Mesenteric fat pad (tissue), 1 donor: ENCODE data around the gene KLHDC9. TPM values are rescaled to one million over a fixed set of nuclear protein-coding genes. Genes with fewer than 3 reads are reported as not detected.
A peak's percentile ranks its signal among the peaks of the same experiment; 100 is the strongest.
"Not testable (repeated sequence)": the region's sequence is repeated elsewhere in the genome, so short reads cannot be mapped to it uniquely, and the experiment has no call there.

Source experiments
- DNase-seq: peaks from one replicate; pipeline ENCODE4 v3.0.0-alpha.2; 2020; ENCODE audit warnings: low spot score
- total RNA-seq: library from RNA; stranded (reverse); fragmentation: NEBNext Ultra II Directional; extraction: Animal tissue kit (Norgen Biotek cat#: 25700); gene quantifications from one replicate; pipeline ENCODE4 v1.2.1, GENCODE V29; 2021
- donor health status: DM: yes; HTN: yes; CAD: no.

The KLHDC9 gene
- total RNA-seq, 1 donor from 2014 or later: not detected

DNA sequence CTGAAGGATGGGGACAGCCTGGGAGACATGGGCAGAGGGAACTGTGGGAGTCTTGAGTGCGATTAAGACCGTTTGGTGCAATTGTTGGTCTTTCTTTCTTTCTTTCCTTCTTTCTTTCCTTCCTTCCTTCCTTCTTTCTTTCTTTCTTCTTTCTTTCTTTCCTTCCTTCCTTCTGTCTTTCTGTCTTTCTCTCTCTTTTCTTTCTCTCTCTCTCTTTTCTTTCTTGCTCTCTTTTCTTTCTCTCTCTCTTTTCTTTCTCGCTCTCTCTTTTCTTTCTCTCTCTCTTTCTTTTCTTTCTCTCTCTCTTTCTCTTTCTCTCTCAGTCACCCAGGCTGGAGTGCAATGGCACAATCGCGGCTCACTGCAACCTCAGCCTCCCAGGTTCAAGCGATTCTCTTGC is 2.9 kb upstream of the KLHDC9 start:
- DNase-seq: no peak

GRCh38 chr1:161096015-161096414 is 2.1 kb upstream of the KLHDC9 start:
- no peak for DNase-seq

- peak; percentile 20 for DNase-seq
Measured at GRCh38 chr1:161096530-161096929, 1.6 kb upstream of the KLHDC9 start.

- peak; percentile 62 for DNase-seq
Measured at GRCh38 chr1:161099090-161099802, 1.1 kb downstream of the KLHDC9 start.

DNA sequence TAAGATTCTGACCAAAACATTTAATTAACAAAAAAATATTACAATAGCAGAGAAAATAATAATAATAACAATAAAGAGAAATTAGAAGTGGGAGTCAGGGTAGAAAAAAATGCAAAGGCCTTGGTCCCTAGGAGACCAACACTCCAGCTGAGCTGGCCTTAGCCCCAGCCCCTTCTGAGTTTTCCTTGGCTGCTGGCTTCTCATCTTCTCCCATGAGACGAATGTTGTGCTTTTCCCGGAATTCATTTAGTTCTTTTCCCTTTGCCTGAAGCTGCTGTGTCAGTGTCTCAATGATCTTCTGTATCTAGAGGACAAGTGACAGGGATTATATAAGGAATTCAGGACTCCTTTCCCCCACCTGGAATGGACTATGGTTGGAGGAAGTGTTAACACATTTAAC is 2.4 kb downstream of the KLHDC9 start:
- DNase-seq: peak; percentile 22

DNA sequence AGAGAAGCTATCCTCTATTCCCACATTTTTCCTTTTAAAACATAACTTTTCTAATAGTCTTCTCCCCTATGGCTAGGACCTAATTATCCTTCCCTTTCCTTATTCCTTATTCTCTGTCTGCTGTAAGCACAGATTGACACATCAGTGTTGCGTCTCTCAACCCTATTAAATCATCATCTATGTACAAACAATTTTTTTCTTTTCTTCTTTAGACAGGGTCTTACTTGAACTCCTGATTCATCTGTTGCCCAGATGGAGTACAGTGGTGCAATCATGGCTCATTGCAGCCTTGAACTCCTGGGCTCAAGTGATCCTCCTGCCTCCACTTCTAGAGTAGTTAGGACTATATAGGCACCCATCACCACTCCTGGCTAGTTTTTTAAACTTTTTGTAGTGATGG is 8.3 kb downstream of the KLHDC9 start:
- no peak for DNase-seq

- DNase-seq: no peak
Measured at GRCh38 chr1:161111117-161111516, 13.0 kb downstream of the KLHDC9 start.

DNA sequence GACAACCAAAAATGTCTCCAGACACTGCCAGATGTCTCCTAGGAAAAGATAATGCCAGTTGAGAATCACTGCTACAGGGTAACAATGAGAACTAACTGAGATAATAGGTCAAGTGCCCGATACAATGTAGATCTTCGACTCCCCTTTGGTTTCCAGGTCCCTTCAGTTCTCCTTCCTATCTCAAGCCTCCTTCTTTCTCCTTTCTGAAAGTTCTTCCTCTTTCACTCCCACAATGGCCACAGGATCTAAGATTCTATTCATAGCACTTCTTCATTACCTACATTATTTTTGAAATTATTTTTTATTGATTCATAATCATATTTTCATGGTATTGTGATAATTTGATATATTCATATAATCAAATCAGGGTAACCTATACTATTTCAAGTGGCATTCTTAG is 13.4 kb downstream of the KLHDC9 start:
- DNase-seq: no peak

- no peak for DNase-seq
Measured at GRCh38 chr1:161113915-161114314, 15.8 kb downstream of the KLHDC9 start.

DNA sequence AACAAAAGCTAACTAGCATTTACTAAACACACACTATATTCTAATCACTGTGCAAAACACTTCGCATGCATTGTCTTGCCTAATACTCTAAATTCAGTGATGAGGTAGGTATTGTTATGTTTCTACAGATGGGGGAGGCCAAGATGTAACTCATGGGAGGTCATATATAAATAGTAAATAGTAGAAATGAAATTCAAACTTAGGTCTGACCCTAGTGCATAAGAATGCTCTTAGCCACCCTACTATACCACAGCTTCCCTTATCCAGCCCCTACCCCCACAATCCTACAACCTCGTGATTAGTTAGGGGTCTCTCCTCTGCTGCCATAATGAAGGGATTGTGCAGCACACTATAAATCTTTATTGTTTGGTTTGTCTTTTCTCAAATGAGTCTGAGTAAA is 16.4 kb downstream of the KLHDC9 start:
- no peak for DNase-seq

GRCh38 chr1:161115132-161115711 is 17.1 kb downstream of the KLHDC9 start:
- no peak for DNase-seq

DNA sequence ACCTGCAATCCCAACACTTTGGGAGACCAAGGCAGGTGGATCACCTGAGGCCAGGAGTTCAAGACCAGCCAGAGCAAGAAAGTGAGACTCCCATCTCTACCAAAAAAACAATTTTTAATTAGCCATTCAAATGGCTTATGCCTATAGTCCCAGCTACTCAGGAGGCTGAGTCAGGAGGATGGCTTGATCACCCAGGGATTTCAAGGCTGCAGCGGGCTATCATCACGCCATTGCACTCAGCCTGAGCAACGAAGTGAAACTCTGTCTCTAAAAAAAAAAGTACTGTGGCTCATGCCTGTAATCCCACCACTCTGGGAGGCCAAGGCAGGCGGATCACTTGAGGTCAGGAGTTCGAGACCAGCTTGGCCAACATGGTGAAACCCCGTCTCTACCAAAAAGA is 17.8 kb downstream of the KLHDC9 start:
- not testable (repeated sequence) for DNase-seq

DNA sequence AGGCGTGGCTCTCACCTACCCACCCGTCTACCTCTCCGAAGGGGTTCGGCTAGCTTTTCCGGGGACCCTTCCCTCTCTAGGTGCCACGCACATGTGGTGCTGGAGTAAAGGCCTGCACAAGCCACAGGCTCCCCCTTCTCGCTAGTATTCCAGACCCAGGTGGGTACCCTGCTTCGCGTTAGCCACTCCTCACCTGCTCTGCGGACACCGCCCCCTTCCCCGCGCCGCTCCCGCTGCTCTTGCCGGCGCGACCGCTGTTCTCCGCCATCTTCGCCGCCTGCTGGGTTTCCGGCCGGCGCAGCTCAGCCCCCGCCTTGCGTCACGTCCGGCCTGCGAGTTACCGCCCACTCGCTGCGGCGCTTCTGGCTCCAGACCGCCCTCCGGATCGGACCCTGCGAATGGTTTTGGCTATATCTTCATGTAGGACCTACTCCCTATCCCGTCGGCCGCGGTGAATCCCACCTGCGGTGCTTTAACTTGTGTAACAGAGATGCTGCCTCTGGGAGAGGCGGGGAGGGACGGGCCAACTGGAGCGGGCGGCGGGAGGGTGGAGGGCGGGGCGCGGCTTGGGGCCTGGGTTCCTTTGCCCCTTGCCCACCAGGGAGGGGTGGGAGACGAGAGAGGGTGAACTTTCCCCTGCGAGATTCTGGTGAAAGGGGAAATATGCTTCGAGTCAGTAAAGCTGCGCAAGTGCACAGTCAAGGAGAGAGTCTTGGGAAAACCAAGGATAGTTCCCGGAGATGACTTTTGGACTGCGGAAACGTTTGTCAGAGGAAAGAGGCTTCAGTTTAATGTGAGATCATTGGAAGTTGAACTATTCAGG is 19.8 kb downstream of the KLHDC9 start, which contains the start of the genes NIT1 and PFDN2:
Gene NIT1, plus strand, starts transcription at position 347 of the 823 bp plus-strand sequence. Its CDS starts 72 bp downstream, at position 419.
Gene PFDN2, minus strand, starts transcription at position 279 of the 823 bp plus-strand sequence. Its CDS starts 11 bp downstream, at position 268.
- DNase-seq: peak; percentile 97

DNA sequence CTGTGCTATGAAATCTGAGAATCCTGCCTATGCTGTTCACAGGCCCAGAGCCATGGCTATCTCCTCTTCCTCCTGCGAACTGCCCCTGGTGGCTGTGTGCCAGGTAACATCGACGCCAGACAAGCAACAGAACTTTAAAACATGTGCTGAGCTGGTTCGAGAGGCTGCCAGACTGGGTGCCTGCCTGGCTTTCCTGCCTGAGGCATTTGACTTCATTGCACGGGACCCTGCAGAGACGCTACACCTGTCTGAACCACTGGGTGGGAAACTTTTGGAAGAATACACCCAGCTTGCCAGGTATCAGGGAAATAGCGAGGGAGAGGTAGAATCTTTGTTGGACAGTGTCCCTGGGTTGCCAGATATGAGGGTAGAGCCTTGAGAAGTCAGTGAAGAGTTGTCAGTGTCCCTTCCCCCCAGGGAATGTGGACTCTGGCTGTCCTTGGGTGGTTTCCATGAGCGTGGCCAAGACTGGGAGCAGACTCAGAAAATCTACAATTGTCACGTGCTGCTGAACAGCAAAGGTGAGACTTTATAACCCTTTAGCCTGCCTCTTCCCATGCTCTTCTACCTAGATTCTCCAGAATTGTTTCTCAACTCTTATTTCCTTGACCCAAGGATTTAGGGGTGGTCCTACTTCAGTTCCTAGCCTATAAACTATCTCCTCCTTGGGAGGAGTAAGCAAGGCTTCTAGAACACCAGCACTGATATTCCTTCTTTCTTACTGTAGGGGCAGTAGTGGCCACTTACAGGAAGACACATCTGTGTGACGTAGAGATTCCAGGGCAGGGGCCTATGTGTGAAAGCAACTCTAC is 21.1 kb downstream of the KLHDC9 start:
- peak; percentile 28 for DNase-seq

DNA sequence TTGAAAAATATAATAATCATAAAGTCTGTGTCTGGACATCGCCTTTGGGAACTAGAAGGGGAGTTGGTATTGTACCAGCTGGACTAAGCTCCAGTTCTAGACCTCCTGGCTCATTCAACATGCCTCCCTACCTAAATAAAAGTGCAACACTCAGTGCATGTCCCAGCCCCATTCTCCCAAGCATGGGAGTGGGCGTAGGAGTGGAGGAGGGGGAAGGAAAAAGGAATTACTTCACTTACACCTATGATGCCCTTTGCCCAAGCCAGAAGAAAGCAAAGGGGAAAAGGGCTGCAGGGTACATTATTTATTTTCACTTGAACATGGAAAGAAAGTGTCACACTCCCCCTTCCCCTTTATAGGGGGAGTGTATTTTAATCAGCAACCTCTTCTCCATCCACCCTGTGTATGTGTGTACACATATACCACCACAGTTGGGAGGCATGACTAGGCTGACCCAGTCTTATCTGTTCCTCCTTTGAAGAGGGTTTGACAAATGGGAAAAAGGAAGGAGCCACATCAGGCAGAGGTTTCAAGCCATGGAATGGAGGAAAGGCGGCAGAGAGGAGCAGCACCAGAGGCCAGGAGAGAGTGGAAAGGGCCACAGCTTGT is 23.0 kb downstream of the KLHDC9 start:
- no peak for DNase-seq

DNA sequence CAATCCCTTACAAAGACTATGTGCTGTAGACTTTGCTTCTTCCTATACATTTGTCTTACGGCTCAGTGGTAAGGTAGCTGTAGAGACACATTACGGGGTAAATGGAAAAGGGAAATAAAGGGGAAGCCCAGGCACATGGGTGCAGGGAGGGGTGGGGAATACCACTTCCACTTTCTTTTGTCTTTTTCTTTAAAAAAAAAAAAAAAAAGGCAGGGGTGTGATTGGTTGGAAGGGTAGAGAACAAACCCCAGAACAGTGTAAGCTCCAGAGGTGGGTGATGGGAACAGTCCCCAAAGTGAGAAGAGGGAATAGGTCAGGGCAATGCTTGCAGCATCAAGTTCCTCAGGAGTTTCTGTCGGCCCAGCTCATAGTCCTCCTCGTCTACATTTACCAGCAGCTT is 23.7 kb downstream of the KLHDC9 start:
- no peak for DNase-seq

DNA sequence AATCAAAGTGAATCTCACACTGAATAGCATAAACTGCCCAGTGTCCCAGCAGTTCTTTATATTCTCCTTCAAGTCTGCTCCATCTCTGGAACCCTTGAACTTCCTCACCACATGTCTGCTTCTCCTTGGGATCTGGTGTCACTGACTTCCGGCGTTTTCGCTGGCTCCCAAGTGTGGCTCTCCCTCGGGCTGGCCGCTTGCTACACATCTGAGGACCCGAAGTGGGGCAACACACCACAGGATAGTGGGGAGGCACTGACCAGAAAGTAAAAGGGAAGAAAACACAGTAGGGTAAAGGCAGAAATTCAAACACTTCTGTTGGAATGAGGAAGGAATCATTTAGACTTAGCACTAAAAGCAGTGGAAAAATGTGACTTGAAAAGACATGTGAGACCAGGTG is 24.8 kb downstream of the KLHDC9 start:
- no peak for DNase-seq

DNA sequence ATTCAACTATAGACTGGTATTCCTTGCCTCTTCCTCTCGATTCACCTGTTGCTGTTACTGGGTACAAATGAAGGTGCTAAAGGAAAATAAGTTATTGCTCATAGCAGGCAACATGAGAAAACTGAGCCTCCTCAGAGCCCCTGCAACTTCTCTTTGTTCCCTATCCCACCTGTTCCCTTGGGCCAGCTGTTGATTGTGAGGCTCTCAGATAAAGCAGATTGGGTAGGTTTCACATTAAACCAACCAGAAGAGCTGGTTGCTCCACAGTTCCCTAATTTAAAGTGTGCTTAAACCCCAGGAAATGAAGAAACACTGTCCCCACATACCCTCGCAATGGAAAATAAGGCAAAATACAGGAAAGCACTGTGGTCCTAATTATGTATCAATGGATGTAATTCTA is 29.5 kb downstream of the KLHDC9 start:
- no peak for DNase-seq

GRCh38 chr1:161128591-161129420 is 30.6 kb downstream of the KLHDC9 start:
- DNase-seq: no peak

DNA sequence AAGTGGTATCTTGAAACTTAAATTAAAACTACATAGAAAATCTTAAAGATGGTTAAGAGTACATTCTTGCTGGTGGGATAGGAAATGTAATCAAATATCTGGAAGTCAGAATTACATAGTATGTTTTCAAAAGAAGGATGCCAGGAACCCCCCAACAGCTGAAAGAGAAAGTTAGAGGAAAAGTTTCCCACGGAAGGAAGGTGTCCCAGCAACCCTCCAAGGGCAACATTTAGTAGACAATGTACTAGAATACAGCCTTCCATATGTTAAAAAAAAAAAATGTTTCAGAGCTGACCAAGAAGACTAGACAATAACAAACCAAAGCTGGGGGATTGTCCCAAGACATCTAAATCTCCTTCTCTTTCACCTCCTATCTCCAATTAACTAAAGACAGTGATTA is 32.1 kb downstream of the KLHDC9 start:
- DNase-seq: no peak
